HK-2 (cell line): ENCODE data around the gene GPR62.
"Not testable (repeated sequence)": the region's sequence is repeated elsewhere in the genome, so short reads cannot be mapped to it uniquely, and the experiment has no call there.

Experiments
- DNase-seq: peaks from one replicate; pipeline ENCODE4 v3.0.0-alpha.2; 2018; ENCODE audit not compliant: unreplicated experiment

Gene GPR62

DNA sequence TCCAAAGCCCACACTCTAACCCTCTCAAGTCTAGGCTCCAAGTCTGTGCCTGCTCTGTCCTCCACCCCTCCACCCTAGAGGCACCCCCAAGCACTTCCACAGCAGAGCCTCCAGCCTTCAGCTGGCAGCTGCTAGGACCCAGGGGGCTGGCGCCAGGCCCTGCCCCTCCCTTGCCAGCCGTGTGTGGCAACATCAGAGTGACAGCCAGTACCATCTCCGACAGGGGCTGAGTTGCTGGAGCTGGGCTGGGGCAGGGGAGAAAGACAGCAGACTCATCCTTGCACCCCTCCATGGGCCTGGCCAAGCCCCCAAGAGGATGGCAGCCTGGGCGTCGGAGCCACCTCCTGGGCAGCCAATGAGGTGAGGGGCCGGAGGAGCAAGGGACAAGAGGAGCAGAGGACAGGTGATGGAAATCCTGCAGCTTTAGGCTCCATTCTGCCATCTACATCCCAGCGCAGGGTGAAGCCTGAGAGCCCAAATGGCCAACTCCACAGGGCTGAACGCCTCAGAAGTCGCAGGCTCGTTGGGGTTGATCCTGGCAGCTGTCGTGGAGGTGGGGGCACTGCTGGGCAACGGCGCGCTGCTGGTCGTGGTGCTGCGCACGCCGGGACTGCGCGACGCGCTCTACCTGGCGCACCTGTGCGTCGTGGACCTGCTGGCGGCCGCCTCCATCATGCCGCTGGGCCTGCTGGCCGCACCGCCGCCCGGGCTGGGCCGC lies at the start of gene GPR62:
TSS of gene GPR62 (plus strand) at position 207 of the 718 bp plus-strand sequence. CDS start at position 479, 272 bp downstream.
- no peak for DNase-seq

DNA sequence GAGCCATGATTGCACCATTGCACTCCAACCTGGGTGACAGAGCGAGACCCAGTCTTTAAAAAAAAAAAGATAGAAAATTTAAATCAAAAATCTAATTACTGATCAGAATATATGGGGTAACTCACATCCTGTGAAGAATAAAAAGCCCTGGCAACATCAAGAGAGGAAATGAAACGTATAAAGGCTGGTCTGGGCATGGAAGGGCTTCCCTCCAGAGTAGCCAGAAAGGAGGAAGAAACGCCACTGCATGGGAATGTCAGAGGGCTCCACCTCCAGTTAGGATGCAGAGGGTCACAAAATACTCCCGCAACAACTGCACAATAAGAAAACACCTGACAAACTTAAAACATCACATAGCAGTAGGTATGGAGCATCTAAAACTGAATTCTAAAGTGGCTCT lies 47.2 kb upstream of the GPR62 start:
- no peak for DNase-seq

- DNase-seq = no peak
Observed at GRCh38 chr3:51916418-51916817, 38.8 kb upstream of the GPR62 start.

DNA sequence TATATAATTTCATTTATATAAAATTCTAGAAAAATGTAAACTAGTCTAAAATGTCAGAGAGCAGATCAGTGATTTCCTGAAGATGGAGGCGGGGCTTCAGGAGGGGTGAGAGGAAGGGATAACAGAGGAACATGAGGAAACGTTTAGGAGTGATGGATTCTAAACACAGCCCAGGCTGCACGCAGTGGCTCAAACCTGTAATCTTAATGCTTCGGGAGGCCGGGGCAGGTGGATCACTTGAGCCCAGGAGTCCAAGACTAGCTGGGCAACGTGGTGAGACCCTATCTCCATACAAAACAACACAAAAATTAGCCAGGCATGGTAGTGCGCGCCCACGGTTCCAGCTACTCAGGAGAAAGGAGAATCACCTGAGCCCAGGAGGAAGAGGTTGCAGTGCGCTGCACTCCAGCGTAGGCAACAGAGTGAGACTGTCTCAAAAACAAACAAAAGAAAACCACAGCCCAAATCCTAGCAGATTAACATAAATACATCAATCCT lies 34.1 kb upstream of the GPR62 start:
- no peak for DNase-seq

DNA sequence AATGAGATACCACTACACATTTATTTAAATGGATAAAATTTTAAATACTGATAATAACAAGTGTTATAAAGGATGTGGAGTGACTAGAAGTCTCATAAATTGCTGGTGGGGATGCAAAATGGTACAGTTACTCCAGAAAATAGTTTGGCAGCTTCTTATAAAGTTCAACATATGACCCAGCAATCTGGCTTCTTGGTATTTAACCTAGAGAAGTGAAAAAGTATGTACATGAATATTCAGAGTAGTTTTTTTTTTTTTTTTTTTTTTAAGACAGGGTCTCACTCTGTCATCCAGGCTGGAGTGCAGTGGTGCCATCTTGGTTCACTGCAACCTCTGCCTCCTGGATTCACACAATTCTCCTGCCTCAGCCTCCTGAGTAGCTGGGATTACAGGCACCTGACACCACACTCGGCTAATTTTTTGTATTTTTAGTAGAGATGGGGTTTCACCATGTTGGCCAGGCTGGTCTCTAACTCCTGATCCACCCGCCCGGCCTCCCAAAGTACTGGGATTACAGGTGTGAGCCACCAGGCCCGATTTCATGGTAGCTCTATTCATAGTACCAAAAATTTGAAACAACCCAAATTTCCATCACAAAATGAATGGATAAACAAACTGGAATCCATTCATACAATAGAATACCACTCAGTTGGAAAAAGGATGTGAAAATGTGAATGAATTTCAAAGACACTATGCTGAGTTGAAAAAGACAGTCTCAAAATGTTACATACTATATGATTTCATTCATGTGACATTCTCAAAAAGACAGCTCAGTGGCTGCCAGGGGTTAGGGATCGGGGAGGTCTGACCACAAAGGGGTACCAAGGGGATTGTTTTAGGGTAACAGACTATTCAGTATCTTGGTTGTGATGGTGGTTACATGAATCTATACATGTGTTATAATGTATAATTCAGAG lies 27.9 kb upstream of the GPR62 start:
- DNase-seq = no peak

DNA sequence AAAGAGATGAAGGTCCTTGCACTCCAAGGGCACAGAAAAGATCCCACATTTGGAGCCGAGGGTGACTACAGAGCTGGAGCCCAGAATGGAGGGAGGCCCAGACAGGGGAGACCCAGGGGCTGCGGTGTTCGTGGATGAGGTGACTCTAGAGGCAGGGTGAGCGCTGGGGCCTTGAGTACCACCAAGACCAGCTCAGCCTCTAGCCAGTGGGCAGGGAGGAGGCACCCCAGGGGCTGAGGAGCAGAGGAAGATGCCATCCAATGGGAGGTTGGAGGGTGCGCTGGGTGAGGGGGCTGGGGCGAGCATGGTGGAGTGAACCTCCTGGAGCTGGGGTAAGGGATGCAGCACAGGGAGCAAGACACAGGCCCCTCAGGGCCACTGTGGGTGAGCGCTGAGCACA lies 26.7 kb upstream of the GPR62 start:
- DNase-seq = no peak

GRCh38 chr3:51928981-51929380 lies 26.2 kb upstream of the GPR62 start:
- not testable (repeated sequence) for DNase-seq

DNA sequence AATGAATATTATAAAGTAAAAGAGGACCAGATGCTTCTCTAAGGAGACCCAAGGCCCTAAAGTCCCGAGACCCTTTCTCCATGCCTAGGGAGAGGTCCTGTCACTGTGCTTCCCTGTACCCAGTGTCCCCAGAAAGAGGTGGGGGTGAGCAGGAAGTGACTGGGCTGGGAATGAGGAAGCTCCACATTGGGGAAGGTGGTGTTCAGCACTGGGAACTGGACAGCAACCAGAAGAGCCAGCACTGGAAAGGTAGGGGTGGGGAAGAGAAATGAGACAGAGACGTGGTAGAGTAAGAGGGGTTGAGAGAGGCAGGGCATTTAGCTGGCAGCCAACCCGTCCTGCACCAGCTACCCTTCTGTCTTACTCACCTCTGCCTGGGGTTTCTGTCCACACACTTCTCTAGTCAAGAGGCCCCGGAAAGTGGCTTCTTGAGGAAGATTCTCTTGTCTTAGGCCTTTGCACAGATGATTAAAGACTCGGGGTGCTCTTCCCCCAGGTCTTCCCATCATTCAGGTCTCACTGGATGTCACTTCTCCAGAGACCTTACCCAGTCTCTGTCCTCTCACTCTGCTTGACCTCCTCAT lies 25.7 kb upstream of the GPR62 start:
- DNase-seq = no peak

GRCh38 chr3:51930439-51930838 lies 24.7 kb upstream of the GPR62 start:
- DNase-seq = no peak

GRCh38 chr3:51931756-51932155 lies 23.4 kb upstream of the GPR62 start:
- no peak for DNase-seq

GRCh38 chr3:51932471-51933370 lies 22.5 kb upstream of the GPR62 start:
- no peak for DNase-seq

DNA sequence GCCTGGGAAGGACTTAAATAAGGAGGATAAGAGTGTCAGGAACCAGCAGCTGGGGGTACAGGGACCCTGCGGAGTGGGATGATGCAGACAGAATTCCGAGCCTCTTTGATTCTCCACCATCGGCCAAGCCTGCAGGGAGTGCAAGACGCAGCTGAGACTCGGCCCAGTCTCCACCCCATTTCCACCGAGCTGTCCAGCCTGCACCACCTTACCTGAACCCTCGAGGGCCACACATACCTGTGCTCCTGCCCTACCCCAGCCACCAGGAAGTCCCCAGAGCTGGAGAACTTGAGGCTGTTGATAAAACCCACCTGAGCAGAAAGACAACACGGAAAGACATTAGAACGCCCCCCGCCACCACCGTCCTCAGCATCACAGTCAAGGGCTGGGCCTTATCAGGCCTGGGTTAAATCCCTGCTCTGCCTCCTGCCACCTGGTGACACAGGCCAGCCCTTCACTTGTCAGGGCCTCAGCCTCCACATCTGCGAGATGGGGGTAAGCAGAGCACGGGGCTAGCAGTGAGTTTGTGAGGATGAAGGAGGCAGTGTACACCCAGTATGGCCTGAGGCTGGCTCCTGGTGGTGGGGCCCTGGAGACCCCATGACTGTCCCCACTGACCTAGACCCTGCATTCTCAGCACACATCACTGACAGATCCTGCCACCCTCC lies 21.6 kb upstream of the GPR62 start:
- DNase-seq = no peak

DNA sequence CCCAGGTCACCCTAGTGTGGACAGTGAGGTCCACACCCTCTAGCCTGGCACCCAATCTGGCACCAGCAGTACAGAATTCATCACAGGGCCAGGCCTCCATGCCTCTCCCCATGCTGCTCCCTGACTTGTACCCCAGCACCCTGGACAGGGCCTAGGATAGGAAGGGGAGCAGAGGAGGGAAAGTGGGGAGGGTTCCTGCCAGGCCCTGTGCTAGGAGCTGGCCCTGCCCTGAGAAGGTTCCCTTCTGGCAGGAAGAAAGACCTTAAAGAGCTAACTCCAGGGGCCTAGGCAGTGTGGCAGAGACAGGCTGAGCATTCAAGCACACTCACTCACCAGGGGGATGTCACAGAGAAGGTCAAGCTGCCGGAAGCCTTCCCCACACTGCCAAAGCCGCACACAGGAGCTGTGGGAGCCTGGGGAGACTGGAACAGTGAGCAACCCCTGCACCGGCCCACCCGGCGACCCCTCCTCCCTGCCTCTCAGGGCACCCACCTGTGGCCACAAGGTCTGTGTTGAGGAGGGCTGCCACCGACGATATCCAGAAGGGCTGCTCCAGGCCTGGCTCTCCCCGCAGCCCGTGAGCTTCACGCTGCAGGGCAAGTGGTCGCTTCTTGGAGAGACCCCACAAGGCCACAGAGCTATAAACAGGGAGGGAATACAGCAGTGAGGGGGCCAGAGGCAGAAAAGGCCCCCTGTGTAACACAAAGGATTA lies 20.9 kb upstream of the GPR62 start:
- no peak for DNase-seq

- DNase-seq = no peak
Observed at GRCh38 chr3:51934991-51935885, 19.9 kb upstream of the GPR62 start.

GRCh38 chr3:51935886-51936755 lies 19.1 kb upstream of the GPR62 start:
- no peak for DNase-seq

- DNase-seq = no peak
Observed at GRCh38 chr3:51937014-51937413, 18.2 kb upstream of the GPR62 start.

- DNase-seq = no peak
Observed at GRCh38 chr3:51937611-51938450, 17.4 kb upstream of the GPR62 start.
